Measurements from ENCODE around the gene UBR3.

The UBR3 gene

DNA sequence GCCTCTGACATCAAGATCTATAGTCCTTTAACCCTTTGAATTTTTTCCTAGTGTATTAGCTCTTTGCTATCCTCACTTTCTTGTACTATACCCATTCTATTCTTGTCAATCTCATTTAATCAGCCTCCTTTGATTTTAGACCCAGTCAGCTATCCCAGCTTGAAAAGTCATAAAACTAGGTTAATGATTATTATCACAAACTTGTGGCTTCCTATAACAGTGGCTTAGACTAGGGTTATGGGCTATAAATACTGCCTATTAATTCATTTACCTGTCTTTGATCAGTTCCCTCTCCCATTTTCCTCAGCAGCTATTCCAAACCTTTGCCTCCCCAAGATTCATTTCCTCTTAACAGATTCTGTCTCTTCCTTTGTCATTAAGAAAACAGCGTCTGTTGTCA is 174.8 kb downstream of the UBR3 start:
- DNase-seq (ENCODE audit: low read depth in 2 of 2), result no peak

DNA sequence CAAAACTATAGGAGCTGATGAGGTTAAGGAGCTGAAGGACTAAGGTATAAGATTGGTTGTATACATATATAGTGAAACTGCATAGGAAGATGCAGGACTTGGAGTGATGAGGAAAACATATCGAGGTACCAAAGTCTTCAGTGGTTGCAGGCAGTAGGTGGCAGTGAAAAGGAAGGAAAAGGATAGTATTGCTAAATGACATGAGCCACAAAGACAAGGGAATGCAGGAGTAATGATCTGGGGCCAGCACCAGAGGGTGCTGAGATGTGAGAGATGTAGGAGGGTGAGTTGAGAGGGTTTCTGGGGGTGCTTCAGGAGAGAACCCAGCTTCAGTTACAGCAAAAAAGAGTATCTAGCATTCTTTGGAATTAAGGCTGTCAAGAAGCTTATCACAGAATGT is 178.4 kb downstream of the UBR3 start:
- no peak for DNase-seq (ENCODE audit: low read depth in 2 of 2)

DNA sequence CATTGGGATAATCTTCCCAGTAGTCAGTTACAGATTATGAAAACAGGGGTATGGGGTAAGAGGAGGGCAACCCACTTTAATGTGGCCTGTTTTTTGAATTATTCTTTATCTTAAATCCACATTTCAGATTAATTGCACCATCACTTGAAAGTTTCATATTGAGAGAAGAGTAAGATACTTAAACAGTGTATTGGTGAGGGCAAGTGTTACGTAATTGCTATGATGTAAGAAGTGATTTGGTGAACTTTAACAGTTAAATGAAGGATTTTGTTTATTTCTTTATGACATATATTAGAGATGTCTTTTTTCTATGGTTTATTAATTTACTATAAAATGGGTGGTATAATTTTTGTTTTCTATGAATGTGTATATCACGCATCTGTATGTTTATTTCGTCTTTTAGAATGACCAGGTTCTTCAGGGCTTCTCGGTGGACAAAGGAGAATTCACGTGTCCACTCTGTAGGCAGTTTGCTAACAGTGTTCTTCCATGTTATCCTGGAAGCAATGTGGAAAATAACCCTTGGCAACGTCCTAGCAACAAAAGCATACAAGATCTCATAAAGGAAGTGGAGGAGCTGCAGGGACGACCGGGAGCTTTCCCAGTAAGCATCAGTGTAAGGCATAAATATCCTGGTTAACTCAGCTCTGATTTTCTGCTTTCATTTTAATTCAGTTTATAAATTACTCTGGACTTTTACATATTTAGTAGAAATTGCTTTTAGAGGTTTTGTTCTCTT is 179.5 kb downstream of the UBR3 start:
- no peak for DNase-seq (ENCODE audit: low read depth in 2 of 2)

DNA sequence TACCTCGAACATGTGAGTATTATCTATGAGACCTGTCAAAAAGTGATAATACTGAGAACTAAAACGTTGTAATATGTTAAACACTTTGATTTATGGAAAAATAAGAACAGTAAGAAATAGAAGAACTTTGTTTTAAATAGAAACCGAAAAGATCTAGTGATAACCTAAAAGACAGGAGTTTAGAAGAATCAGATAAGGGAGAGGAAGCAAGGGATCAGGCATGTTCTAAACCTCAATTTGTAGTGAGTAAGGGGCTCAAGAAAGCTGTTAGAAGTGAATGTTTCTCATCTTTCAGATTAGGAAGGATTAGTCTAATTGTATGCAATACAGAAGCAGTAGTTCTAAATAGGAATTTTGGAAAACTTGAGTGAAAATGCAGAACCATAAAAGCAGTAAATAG is 182.0 kb downstream of the UBR3 start:
- no peak for DNase-seq (ENCODE audit: low read depth in 2 of 2)

- no peak for DNase-seq (ENCODE audit: low read depth in 2 of 2)
Measured at GRCh38 chr2:170012773-170013172, 185.5 kb downstream of the UBR3 start.

DNA sequence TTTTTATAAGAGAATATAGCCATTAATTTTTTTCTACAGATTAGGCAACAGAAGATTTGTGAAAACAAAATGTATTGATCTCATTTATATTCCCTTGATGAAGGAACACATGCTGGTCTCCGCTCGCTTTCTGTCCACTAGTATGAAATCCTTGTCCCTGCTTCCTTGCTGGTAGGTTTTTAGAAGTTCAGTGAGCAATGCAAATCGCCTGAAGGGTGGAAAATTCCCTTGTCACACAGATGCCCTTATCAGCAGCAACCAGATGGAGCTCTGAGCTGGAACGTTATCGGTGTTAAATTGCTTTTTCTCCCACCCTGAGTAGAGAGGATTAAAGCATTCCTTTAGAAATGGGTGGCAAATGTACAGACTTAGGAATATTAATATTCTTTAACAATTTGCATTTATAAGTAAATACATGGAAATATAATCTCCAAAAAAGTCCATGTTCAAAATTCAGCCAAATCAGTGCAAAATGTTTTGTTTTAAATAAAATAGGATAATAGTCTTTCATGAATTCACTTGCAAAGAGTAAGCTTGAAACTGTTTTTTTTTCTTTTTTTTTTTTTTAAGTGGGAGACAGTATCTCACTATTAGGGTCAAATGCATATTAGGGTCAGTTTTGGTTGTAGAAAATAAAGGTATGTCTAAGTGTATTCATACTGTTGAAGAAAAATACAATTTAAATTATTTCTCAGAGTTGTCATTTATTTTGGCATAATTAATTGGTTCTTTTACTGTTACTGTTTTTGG is 186.7 kb downstream of the UBR3 start:
- DNase-seq (ENCODE audit: low read depth in 2 of 2), result no peak

GRCh38 chr2:170014769-170015168 is 187.5 kb downstream of the UBR3 start:
- no peak for DNase-seq (ENCODE audit: low read depth in 2 of 2)

DNA sequence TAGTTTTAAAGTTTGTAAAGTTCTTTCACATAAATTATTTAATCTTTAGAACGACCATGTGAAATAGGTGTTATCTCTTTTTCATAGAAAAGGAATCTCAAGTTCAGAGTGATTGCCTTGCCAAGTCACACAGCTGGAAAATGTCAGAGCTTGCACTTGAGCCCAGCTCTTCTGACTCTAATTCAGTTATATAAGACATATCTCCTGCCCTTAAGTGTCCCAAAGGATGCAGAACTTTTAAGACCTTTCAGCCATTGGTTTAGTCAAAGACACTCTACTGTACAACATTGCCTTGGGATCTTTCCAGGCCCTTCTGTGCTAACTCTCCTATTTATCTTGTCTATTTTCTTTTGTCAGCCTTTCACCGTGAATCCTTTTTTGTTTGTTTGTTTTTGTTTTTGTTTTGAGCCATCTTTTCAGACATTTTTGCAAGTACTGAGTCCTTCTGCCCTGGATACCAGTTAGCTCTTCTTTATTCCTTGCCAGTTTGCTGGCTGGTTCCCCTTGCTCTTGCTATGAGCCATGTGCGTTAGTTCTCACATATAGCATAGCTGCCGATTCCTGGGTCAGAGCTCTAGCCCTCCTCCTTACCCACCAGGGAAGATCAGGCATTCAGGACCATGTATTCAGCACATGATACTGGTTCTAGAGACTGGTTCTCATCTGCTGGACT is 190.7 kb downstream of the UBR3 start:
- no peak for DNase-seq (ENCODE audit: low read depth in 2 of 2)

DNA sequence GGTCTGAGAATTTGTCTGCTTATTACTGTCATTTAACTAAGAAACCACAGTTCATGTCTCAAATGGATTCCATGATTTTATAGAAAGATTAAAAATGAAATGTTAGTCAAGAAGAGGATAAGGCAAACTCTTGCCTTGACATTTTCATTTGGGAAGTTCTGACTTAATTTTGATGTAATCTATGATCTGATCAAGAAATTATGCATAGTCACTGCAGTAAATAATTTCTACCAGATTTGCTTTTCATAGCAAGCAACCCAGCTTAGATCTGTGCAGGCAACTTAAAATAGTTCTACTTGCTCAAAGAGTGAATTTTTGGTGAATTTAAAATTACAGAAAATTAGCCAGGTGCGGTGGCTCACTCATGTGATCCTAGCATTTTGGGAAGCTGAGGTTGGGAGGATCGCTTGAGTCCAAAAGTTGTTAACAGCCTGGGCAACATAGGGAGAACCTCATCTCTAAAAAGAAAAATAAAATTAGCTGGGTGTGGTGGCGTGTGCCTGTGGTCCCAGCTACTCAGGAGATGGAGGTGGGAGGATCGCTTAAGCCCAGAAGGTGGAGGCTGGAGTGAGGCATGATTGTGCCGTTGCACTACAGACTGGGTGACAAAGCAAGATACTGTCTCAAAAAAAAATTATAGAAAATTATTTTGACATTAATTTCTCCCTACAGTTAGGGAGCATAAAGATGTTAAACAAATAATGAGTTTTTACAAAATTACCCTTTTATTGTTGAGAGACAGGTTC is 192.0 kb downstream of the UBR3 start:
- DNase-seq (ENCODE audit: low read depth in 2 of 2), result no peak

DNA sequence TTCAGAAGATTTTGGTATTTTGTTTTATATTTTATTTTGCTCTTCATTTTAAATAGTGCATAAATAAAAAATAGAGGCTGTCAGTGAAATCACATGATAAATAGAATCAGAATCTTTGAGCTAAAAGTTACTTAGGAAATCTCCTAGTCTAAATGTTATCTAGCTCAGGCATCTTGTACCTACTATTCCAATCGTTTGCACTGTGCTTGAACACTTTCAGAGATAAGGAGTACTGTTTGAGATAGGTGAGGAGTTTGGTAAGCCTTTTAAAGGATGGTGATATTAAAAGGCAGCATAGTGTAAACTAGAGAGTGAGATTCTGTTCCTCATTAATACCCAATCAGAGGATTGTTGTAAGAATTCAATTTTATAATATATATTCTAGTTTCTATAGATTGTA is 193.5 kb downstream of the UBR3 start:
- no peak for DNase-seq (ENCODE audit: low read depth in 2 of 2)

DNA sequence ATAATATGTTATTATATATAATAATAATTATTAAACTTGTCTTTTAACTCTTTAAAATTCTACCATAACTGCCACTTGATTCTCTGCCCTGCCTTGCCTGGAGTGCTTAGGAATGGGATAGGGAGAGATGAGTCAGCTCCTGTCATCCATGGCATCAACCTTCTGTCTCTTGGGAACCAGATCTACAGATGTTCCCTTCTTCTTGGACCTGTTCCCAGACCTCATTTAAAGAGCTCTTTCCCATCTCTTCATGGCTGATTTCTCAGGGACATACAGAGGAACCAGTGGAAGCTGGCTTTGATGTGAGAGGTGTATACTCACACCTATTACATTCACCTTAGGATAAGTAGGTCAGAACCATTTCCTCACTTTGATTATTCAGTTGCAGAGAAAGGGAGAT is 195.4 kb downstream of the UBR3 start:
- no peak for DNase-seq (ENCODE audit: low read depth in 2 of 2)

GRCh38 chr2:170024721-170025120 is 197.5 kb downstream of the UBR3 start:
- no peak for DNase-seq (ENCODE audit: low read depth in 2 of 2)

DNA sequence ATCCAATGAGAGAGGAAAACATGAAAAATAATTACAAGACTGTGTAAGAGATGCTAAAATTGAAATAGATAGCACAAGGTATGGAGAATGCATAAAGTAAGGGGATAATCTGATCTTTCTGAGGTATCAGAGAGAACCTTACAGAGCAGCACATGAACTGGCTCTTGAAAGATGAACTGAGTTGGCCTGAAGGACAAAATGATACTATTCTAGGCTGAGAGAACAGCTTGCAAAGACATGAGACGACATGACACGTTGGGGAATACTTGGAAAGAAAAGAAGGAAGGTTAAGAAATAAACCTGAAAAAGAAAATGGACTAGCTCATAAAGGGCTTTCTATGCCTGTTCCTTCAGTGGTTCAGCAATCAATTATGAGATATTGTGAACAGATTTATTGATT is 198.0 kb downstream of the UBR3 start:
- no peak for DNase-seq (ENCODE audit: low read depth in 2 of 2)

GRCh38 chr2:170026361-170026760 is 199.1 kb downstream of the UBR3 start:
- DNase-seq (ENCODE audit: low read depth in 2 of 2), result no peak

GRCh38 chr2:170029551-170029950 is 202.3 kb downstream of the UBR3 start:
- no peak for DNase-seq (ENCODE audit: low read depth in 2 of 2)

- DNase-seq (ENCODE audit: low read depth in 2 of 2), result no peak
Measured at GRCh38 chr2:170030040-170030439, 202.8 kb downstream of the UBR3 start.

DNA sequence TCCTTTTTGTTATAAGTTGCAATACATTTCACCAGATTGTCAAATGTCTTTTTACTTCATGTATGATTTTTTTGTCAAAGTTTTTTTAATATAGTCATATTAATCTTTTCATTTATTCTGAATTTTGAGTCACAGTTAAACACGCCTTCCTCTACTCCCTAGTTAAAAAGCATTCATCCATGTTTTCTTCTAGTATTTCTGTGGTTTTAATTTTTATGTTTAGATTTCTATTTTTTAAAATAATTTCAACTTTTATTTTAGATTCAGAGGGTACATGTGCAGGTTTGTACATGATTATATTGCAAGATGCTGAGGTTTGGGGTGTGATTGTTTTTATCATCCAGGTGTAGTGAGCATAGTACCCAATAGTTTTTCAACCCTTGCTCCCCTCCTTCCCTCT is 204.0 kb downstream of the UBR3 start:
- DNase-seq (ENCODE audit: low read depth in 2 of 2), result no peak

DNA sequence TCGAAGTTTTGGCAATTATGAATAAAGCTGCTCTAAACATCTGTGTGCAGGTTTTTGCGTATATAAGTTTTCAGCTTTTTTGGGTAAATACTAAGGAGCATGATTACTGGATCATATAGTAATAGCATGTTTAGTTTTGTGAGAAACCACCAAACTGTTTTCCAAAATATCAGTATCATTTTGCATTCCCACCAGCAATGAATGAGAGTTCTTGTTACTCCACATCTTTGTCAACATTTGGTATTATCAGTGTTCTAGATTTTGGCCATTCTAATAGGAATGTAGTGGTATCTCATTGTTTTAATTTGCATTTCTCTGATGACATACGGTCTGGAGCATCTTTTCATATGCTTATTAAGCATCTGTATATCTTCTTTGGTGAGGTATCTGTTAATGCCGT is 207.3 kb downstream of the UBR3 start:
- DNase-seq (ENCODE audit: low read depth in 2 of 2), result no peak

DNA sequence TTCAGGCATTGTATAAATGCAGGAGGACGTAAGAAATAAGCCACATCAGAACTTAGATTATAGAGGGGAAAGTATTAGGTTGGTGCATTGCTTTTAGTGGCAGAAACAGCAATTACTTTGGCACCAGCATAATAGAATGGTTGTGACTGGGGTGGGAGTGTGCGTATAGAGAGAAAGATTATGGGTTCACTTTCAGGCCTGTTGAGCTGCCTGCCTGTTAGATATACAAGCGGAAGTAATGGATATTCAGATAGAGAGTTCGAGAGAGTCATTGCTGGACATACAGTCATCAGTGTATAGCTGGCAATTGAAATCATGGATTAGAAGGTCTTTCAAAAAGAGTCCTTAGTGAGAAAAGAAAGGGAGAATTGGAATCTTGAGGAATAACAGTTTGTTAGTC is 211.5 kb downstream of the UBR3 start:
- no peak for DNase-seq (ENCODE audit: low read depth in 2 of 2)

GRCh38 chr2:170039401-170040172 is 212.3 kb downstream of the UBR3 start:
- no peak for DNase-seq (ENCODE audit: low read depth in 2 of 2)

GRCh38 chr2:170044751-170045478 is 217.7 kb downstream of the UBR3 start:
- DNase-seq (ENCODE audit: low read depth in 2 of 2), result no peak

Data from stimulated activated CD8-positive, alpha-beta memory T cell treated with anti-CD3 and anti-CD28 coated beads, Interleukin-15, amount 100 ng/mL, for 4 hours (primary cell).